Activated T-helper 1 cell treated with anti-CD3 and anti-CD28 coated beads, Interleukin-2, amount 50 U/mL, for 16 hours (primary cell): ENCODE results near the gene ARHGEF38.
"Not testable (repeated sequence)": the region's sequence is repeated elsewhere in the genome, so short reads cannot be mapped to it uniquely, and the experiment has no call there.

ENCODE experiments used
- DNase-seq, 2 donors: peaks; one replicate each; pipeline ENCODE4 v3.0.0-alpha.2; 2020; ENCODE audit warnings: low read depth in 1 of 2, low spot score in 1 of 2

Gene ARHGEF38

GRCh38 chr4:105650190-105650589 is 97.8 kb downstream of the ARHGEF38 start:
- no peak for DNase-seq

- no peak for DNase-seq
Observed at GRCh38 chr4:105651884-105652283, 99.5 kb downstream of the ARHGEF38 start.

DNA sequence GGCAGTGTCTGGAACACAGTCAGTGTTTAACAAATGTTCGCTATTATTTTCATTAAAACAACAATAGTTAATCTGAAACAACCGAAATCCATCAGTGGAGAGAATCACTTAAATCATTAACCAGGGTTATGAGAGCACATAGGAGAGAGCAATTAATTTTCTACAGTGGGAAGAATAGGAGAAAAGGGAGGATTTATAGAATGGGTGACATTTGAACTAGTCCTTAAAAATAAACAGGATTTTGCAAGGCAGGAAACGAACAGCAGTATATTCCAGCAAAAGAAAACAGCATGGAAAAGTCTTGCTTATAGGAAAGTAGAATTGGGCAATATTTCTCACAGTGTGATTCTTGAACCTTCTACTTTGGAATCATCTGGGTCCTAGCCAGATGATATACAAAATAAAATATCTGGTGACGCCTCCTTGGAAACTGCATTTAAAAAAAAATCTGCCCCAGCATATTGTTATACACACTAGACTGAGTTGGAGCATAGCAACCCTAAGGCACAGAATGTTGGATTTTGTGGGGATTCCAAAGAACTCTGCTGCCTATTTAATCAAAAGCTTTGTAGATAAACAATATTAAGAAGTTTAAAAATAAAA is 100.0 kb downstream of the ARHGEF38 start:
- DNase-seq: no peak

GRCh38 chr4:105657117-105657765 is 104.8 kb downstream of the ARHGEF38 start:
- no peak for DNase-seq

GRCh38 chr4:105659190-105659589 is 106.8 kb downstream of the ARHGEF38 start:
- no peak for DNase-seq

DNA sequence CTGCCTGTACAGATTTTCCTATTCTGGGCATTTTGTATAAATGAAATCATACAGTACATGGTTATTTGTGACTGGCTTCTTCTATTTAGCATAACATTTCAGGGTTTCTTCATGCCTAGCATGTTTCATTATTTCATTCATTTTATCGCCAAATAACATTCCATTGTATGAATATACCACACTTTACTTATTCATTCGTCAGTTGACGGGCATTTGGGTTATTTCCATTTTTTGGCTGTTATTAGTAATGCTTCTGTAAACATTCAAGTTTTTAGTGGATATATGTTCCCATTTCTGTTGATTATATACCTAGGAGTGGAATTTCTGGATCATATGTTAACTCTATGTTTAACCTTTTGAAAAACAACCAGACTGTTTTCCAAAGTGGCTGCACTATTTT is 108.6 kb downstream of the ARHGEF38 start:
- no peak for DNase-seq

DNA sequence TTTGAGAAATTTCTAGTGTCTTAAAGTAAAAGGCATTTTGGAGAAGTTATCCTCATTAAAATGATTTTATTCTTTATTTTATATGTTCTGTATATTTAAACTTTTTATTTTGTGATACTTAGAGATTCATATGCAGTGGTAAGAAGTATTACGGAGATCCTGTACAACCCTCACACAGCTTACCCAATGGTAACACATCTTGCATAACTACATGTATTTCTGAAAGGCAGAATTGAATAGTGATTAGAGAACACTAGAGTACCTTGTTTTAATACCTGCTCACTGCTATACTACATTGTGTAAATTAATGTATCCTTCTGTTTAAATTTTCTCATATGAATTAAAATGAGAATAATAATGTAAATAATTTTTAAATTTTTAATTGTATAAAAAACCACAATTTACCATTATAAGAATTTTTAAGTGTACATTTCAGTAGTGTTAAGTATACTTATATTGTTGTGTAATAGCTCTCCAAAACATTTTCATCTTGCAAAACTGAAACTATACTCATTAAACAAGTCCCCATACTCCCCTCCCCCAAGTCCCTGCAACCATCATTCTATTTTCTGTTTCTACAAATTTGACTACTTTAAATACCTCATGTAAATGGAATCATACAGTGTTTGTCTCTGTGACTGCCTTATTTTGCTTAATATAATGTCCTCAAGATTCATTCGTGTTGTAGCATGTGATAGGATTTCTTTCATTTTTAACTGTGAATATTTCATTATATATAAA is 110.7 kb downstream of the ARHGEF38 start:
- DNase-seq: no peak

DNA sequence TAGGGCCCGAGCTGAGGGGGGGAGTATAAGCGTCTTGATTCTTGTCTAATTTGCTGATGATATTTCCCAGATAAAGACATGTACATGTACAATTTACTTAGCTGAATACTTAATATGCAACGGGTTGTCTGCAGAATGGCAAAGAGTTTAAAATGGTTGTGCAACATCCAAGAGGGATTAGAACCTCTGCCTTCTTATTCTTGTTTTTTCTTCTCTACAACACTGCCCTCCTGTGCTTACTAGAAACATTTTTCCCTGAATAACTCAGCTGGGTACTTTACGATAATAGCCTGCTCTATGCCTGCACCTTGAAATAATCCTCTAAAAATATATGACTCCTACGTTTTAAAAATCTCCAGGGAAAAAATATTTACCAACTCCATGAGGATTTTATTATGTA is 114.3 kb downstream of the ARHGEF38 start:
- DNase-seq: no peak

GRCh38 chr4:105670684-105671083 is 118.3 kb downstream of the ARHGEF38 start:
- DNase-seq: no peak

GRCh38 chr4:105671301-105671700 is 118.9 kb downstream of the ARHGEF38 start:
- DNase-seq: no peak

DNA sequence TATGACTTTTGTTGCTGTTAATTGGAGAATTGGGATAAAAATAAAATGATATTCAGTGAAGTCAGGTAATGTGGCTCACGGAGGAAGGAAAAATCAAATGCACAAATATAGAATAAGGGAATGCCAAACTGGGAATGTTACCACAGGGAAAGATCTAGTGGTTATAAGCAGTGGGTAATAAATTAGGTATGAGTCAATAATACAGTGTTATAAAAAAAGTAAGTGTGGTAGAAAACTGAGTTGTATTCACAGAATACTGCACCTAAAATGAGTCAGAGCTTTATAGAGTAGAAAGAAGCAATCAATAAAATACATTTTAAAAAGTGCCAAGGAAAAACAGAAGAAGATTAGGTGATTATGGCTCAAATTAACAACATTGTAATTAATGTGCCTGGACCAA is 121.6 kb downstream of the ARHGEF38 start:
- DNase-seq: no peak

DNA sequence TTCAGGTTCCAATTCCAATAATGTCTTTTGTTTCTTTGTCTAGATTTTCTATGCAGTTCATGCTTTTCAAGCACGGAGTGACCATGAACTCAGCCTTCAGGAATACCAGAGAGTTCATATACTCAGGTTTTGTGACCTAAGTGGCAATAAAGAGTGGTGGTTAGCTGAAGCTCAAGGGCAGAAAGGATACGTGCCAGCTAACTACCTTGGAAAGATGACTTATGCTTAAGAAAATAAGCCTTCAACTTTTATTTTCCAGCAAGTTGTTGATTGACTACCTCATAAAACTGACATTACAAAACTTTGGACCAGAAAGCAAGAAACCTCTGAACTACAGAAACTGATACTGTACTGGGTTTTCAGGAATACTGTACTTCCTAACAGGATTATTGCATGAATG is 125.3 kb downstream of the ARHGEF38 start:
- DNase-seq: no peak

DNA sequence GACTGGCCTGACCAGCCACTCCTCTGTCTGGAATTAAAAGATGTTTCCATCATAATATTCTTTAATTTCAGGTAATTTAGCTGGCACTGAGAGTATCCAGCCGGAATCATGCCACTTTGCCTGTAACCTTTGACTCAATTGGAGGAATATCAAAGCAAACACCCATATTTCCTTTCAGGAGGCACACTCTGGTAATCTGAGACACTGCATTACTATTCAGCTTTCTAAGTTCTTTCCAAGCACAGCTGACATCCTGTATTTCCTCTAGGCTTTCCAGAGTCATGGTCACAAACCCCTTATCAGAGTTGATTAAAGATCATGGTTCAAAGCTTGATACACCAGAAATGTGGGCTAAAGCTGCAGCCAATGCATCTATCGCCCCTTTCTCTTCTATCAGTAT is 126.8 kb downstream of the ARHGEF38 start:
- no peak for DNase-seq

- no peak for DNase-seq
Observed at GRCh38 chr4:105683038-105683437, 130.6 kb downstream of the ARHGEF38 start.

GRCh38 chr4:105686571-105686970 is 134.2 kb downstream of the ARHGEF38 start:
- no peak for DNase-seq

- not testable (repeated sequence) for DNase-seq
Observed at GRCh38 chr4:105694812-105695211, 142.4 kb downstream of the ARHGEF38 start.

DNA sequence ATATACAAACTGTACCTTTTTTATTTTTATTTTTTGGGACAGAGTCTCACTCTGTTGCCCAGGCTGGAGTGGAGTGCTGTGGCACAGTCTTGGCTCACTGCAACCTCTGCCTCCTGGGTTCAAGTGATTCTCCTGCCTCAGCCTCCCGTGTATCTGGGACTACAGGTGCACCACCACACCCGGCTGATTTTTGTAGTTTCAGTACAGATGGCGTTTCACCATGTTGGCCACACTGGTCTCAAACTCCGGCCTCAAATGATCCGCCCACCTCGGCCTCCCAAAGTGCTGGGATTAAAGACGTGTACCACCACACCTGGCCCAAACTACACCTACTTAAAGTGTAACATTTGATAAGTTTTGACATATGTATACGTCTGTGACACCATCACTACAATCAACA is 143.4 kb downstream of the ARHGEF38 start:
- DNase-seq: not testable (repeated sequence)

DNA sequence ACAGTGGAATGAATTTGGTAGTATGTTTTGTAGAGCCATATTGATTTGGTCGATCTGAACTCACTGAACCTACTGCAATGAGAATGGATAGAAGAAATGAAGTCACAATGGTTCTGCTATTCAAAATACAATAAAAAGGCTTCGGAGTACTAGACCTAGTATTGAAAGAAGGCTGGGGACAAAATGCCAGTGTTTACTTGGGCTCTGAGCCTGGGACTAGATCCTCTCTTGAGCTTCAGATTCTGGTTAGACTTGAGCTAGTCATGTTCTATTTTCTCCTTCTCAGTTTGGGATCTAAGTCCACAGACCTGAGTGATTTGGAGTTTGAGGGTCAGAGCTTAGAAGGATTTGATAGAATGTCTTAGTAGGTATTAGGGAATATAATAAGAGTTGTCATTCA is 146.2 kb downstream of the ARHGEF38 start:
- DNase-seq: no peak

DNA sequence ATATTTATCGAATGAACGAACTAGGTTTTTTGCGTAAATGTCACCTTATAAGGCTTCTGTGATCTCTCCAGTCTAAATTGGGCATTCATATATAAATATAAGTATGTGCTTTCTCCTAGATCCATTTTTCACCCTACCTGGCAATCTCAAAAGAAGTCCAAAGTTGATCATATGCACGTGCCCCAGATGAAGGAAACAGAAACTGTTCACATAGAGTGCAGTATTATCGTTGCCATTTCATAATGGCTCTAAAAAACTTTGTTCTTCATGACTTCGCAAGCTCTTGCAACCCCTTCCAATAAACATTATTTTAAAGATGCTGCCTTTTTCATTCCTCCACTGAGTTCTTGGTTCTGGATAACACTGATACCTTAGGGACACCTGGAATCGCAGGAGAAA is 155.4 kb downstream of the ARHGEF38 start:
- no peak for DNase-seq

DNA sequence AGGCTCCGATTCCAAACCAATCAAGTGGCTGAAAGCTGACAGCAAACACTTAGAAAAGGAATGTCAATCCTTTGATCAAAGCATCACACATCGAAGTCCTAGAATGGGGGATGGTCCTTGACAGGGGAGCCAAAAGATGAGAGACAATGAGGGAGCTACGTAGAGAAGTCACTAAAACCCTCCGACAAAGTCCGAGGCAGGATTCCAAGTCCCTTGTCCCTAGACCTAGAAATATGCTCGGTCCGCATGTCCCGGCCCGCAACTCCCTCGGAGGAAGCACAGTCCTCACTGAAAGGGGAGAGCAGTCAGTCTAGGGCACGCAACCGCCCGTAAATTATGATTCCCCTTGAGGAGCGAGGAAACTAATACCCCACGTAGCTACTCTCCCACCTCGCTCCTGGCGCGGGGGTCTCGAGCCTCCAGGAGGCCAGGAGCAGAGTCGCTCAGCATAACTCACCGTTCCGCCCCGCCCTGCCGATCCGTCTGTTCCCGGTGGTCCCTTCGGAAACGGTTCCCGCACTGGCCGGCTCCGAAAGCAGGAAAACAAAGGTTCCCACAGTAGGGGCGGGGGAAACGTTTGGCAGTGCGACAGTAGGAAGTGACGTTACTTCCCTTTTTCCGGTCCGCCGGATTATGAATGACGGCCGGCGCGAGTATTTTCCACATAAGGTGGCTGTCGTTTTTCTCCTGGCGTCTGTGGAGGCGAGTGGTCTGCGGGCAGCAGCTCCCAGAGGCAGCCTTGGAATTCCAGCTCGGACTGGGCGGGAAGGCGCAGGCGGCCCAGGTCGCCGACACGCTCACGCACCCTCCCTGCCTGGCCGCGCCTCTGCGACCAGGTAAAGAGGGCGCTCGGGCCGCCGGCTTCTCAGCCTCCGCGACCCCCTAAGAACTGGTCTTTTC is 156.0 kb downstream of the ARHGEF38 start, which contains the start of the genes GSTCD and INTS12:
Gene GSTCD, plus strand, starts transcription at position 604 of the 900 bp plus-strand sequence. CDS start 8,830 bp downstream, outside the sequence.
Gene INTS12, minus strand, starts transcription at position 509 of the 900 bp plus-strand sequence. CDS start 8,684 bp downstream, outside the sequence.
- DNase-seq: peak; percentile 77 to 79

GRCh38 chr4:105709081-105709450 is 156.6 kb downstream of the ARHGEF38 start:
- no peak for DNase-seq
